ENCODE measurements around the gene AKR7A2.
"Not testable (repeated sequence)": the region's sequence is repeated elsewhere in the genome, so short reads cannot be mapped to it uniquely, and the experiment has no call there.

AKR7A2 gene

GRCh38 chr1:19256301-19256700 is 55.6 kb downstream of the AKR7A2 start:
- DNase-seq = not testable (repeated sequence)

- no peak for DNase-seq
Measured at GRCh38 chr1:19255288-19255687, 56.7 kb downstream of the AKR7A2 start.

GRCh38 chr1:19254416-19254815 is 57.5 kb downstream of the AKR7A2 start:
- DNase-seq = no peak

Data from activated CD8-positive, alpha-beta memory T cell treated with anti-CD3 and anti-CD28 coated beads for 24 hours (primary cell).